Measurements from ENCODE around the gene SLC1A2.

DNA sequence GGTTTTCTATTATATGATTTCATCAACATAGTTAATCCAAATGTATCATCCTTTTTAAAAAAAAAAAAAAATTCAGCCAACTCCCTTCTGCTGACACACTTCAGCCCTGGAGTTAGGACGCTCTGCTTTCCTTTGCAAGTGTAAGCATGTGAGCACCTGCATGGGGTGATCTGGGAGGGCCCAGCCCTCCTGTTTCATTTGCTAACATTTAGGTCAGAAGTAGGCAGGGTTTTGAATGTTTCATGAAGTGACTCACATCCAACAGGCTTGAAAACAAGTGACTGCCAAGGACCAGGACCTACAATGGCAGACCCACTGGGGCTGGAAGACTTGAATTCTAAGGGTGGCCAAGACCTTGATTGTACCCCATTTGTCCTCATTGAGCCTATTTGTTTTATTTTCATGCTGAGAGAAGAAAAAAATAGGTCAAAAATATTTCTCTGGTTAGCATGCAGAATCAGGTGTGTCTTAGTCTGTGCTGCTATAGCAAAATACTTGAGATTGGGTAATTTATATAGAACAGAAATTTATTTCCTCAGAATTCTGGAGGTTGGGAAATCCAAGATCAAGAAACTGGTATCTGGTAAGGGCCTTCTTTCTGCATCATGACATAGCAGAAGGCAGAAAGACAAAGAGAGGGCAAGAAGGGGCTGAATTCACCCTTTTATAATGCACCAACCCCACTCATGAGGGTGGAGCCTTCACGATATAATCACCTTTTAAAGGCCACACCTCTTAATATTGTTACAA, 142.8 kb downstream of the SLC1A2 start:
- TF ChIP-seq, protein P1, sequence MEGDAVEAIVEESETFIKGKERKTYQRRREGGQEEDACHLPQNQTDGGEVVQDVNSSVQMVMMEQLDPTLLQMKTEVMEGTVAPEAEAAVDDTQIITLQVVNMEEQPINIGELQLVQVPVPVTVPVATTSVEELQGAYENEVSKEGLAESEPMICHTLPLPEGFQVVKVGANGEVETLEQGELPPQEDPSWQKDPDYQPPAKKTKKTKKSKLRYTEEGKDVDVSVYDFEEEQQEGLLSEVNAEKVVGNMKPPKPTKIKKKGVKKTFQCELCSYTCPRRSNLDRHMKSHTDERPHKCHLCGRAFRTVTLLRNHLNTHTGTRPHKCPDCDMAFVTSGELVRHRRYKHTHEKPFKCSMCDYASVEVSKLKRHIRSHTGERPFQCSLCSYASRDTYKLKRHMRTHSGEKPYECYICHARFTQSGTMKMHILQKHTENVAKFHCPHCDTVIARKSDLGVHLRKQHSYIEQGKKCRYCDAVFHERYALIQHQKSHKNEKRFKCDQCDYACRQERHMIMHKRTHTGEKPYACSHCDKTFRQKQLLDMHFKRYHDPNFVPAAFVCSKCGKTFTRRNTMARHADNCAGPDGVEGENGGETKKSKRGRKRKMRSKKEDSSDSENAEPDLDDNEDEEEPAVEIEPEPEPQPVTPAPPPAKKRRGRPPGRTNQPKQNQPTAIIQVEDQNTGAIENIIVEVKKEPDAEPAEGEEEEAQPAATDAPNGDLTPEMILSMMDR (IDR thresholded peaks at IDR 0.05): no peak
- TF ChIP-seq POLR2A (IDR thresholded peaks at IDR 0.05) (no peak), POLR2AphosphoS5 (IDR thresholded peaks at IDR 0.05) (no peak)
